HepG2 (cell line): ENCODE results near the gene SKP2.

ENCODE experiments used
- CHD2 ChIP-seq: IDR thresholded peaks from 2 replicates; pipeline ENCODE4 v1.6.1; 2011; ENCODE audit warnings: low read depth, low read length, improper control_type of control experiment
- CTCF ChIP-seq: sonication (generic); formaldehyde crosslinking; IDR thresholded peaks from 2 replicates; pipeline ENCODE4 v1.5.0; 2020; ENCODE audit warnings: mild to moderate bottlenecking, missing genetic modification reagents, moderate library complexity

- TF ChIP-seq CTCF (CRISPR knock-in tag) = no peak
- TF ChIP-seq CHD2 = no peak
Measured at GRCh38 chr5:36230151-36230790, 78.4 kb downstream of the SKP2 start.
